ENCODE results near the gene DEAF1. TPM values are rescaled to one million over a fixed set of nuclear protein-coding genes. Genes with fewer than 3 reads are reported as not detected.

Gene DEAF1
- total RNA-seq, 1 experiment from 2014 or later, result 31.9 TPM

DNA sequence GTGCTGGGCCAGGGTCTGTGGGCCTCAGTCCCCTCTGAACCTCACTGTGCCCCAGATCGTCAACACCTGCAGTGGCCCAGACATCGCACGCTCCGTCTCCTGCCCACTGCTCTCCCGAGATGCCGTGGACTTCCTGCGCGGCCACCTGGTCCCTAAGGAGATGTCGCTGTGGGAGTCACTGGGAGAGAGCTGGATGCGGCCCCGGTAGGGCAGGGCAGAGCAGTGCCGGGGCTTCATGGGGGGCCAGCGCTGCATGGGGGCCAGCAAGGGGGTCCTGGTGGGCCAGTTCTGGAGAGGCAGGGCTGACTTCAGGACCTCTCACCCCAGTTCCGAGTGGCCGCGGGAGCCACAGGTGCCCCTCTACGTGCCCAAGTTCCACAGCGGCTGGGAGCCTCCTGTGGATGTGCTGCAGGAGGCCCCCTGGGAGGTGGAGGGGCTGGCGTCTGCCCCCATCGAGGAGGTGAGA, 27.4 kb upstream of the DEAF1 start:
- TF ChIP-seq EZH2phosphoT487 (IDR thresholded peaks at IDR 0.05; ENCODE audit: borderline replicate concordance, low read length), result no peak
- no peak overlapping the region for H2AFZ ChIP-seq (ENCODE audit: low read length)
- H3K4me1 ChIP-seq (ENCODE audit: insufficient read depth, low read length), result peaks cover 7% of the 10 kb centered on the region
- H3K9ac ChIP-seq (ENCODE audit: low read length), result no peak overlapping the region
- H3K4me2 ChIP-seq (ENCODE audit: low read length), result no peak overlapping the region
- ATAC-seq (no peak), DNase-seq (no peak)
- H3K27me3 ChIP-seq (ENCODE audit: low read length), result no peaks in the 10 kb centered on the region
- CTCF ChIA-PET, result interaction anchor here (0.5 kb wide), 1 partner anchor 23 kb away, joined by 6 read pairs; no protein-coding TSS in a partner anchor
- H3K9me2 ChIP-seq (replicated peaks; ENCODE audit: low read length), result no peaks in the 10 kb centered on the region
- H4K20me1 ChIP-seq (ENCODE audit: low read length), result no peaks in the 10 kb centered on the region
- H3K4me3 ChIP-seq (ENCODE audit: low read length), result no peak overlapping the region
- no TSS peak for BruUV-seq (replicated peaks)
- POLR2A ChIA-PET (ENCODE audit: unreplicated experiment), result no interaction called here
- H3F3A ChIP-seq (ENCODE audit: low read length, unreplicated experiment), result peaks cover 7% of the 10 kb centered on the region
- intact Hi-C loops (cut with micrococcal nuclease), result no loop called here
- H3K79me2 ChIP-seq (ENCODE audit: low read length), result 0 out of 2 replicates have a peak, but pooled peaks cover under 1% of the 10 kb centered on the region
- H3K27ac ChIP-seq (ENCODE audit: low read length), result no peak overlapping the region
- peaks cover 9% of the 10 kb centered on the region; the same call in 1 of the 2 replicates for H3K36me3 ChIP-seq (ENCODE audit: low read depth, low read length)
- H3K9me3 ChIP-seq (ENCODE audit: low read length), result no peaks in the 10 kb centered on the region

- 0 out of 2 replicates have a peak, but pooled peaks cover 4% of the 10 kb centered on the region for H3K79me2 ChIP-seq (ENCODE audit: low read length)
- H3K9me2 ChIP-seq (replicated peaks; ENCODE audit: low read length), result no peaks in the 10 kb centered on the region
- no peak for ATAC-seq
- POLR2A ChIA-PET (ENCODE audit: unreplicated experiment), result no interaction called here
- no peak overlapping the region for H3K4me2 ChIP-seq (ENCODE audit: low read length)
- no peak overlapping the region for H3K9ac ChIP-seq (ENCODE audit: low read length)
- no peaks in the 10 kb centered on the region for H3K9me3 ChIP-seq (ENCODE audit: low read length)
- no peak for TF ChIP-seq EZH2phosphoT487 (IDR thresholded peaks at IDR 0.05; ENCODE audit: borderline replicate concordance, low read length)
- no peak for TF ChIP-seq CTCF (conservative IDR thresholded peaks at IDR 0.05; ENCODE audit: low read depth, low read length)
- TF ChIP-seq EZH2 (IDR thresholded peaks at IDR 0.05; ENCODE audit: low read length, unreplicated experiment), result no peak
- CTCF ChIA-PET, result interaction anchor here (0.5 kb wide), 1 partner anchor 24 kb away, joined by 6 read pairs; no protein-coding TSS in a partner anchor
- peaks cover 9% of the 10 kb centered on the region; the same call in 1 of the 2 replicates for H3K36me3 ChIP-seq (ENCODE audit: low read depth, low read length)
- H2AFZ ChIP-seq (ENCODE audit: low read length), result no peak overlapping the region
- no peak overlapping the region for H3K4me3 ChIP-seq (ENCODE audit: low read length)
- intact Hi-C loops (cut with micrococcal nuclease), result no loop called here
- no peaks in the 10 kb centered on the region for H3K27me3 ChIP-seq (ENCODE audit: low read length)
- H3K4me1 ChIP-seq (ENCODE audit: insufficient read depth, low read length), result peaks cover 2% of the 10 kb centered on the region; the same call in 1 of the 2 replicates
- no peaks in the 10 kb centered on the region for H4K20me1 ChIP-seq (ENCODE audit: low read length)
- peaks cover 1% of the 10 kb centered on the region for H3F3A ChIP-seq (ENCODE audit: low read length, unreplicated experiment)
- DNase-seq, result no peak
- no TSS peak for BruUV-seq (replicated peaks)
- no peak overlapping the region for H3K27ac ChIP-seq (ENCODE audit: low read length)
Measured at GRCh38 chr11:721741-722345, 26.8 kb upstream of the DEAF1 start.

GRCh38 chr11:721247-721740, 26.3 kb upstream of the DEAF1 start:
- no peak overlapping the region for H3K4me2 ChIP-seq (ENCODE audit: low read length)
- no peaks in the 10 kb centered on the region for H3K9me3 ChIP-seq (ENCODE audit: low read length)
- H3K36me3 ChIP-seq (ENCODE audit: low read depth, low read length), result peaks cover 9% of the 10 kb centered on the region; the same call in 1 of the 2 replicates
- H3K9me2 ChIP-seq (replicated peaks; ENCODE audit: low read length), result no peaks in the 10 kb centered on the region
- BruUV-seq (replicated peaks), result TSS peak; percentile 35
- H3K4me1 ChIP-seq (ENCODE audit: insufficient read depth, low read length), result no peaks in the 10 kb centered on the region
- TF ChIP-seq EZH2 (IDR thresholded peaks at IDR 0.05; ENCODE audit: low read length, unreplicated experiment) (no peak), EZH2phosphoT487 (IDR thresholded peaks at IDR 0.05; ENCODE audit: borderline replicate concordance, low read length) (no peak), CTCF (conservative IDR thresholded peaks at IDR 0.05; ENCODE audit: low read depth, low read length) (no peak)
- no peak for ATAC-seq
- H4K20me1 ChIP-seq (ENCODE audit: low read length), result no peaks in the 10 kb centered on the region
- no peak overlapping the region for H3K4me3 ChIP-seq (ENCODE audit: low read length)
- H3K27me3 ChIP-seq (ENCODE audit: low read length), result no peaks in the 10 kb centered on the region
- no peak overlapping the region for H2AFZ ChIP-seq (ENCODE audit: low read length)
- H3K79me2 ChIP-seq (ENCODE audit: low read length), result peaks cover 9% of the 10 kb centered on the region
- no peak for DNase-seq
- intact Hi-C loops (cut with micrococcal nuclease), result no loop called here
- no peak overlapping the region for H3K9ac ChIP-seq (ENCODE audit: low read length)
- ChIA-PET POLR2A (ENCODE audit: unreplicated experiment) (no interaction called here), CTCF (no interaction called here)
- H3K27ac ChIP-seq (ENCODE audit: low read length), result no peak overlapping the region
- H3F3A ChIP-seq (ENCODE audit: low read length, unreplicated experiment), result no peaks in the 10 kb centered on the region

Data from PC-3 (cell line).